Kasumi-1 (cell line): ENCODE results near the gene SSTR5.
"Not testable (repeated sequence)": the region's sequence is repeated elsewhere in the genome, so short reads cannot be mapped to it uniquely, and the experiment has no call there.

ENCODE experiments used
- DNase-seq, 2 experiments: peaks; one replicate each; lab custom pipeline; 2025; lab: John Stamatoyannopoulos, UW

The SSTR5 gene

DNA sequence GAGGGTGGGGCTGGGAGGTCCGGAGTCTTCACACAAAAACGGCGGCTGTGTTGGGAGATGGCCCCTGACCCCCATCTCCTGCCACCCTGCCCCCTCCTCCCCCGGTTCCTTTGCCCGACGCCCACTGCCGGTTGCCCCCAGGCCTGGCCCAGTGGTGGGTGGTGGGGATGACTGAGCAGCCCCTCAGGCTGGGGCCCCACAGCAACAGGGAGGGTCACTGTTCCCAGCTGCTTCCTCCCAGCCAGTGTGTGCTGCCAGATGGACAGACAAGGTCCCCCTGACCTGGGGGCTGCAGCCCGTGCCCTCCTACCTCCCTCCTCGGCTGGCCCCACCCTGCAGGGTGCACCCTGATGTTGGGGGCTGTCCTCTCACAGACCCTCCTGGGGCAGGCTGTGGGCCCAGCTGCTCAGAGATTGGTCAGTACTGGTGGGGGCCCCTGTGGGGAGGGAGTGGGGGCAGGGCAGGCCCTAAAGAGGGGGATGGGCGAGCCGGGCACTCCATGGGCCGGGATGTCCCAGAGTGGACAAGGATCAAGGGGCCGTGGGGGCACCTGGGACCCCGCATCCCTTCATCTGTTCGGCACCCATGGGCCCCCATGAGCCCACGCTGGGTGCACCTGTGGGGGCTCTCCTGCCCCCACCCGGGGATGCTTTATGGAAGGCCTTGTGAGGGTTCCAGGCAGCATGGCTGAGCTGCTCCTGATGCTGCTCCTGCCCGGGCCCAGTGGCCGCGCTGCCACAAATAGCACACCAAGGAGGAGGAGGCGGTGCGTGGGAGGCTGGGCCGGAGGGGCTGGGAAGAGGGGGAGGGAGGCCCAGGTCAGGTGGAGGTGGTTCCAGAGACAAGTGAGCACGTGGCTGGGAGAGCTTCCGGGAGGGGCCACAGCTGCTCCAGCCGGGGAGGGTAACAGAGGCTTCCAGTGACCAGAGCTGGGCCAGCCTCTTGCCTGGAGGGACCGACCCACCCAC is 18.4 kb downstream of the SSTR5 start:
- DNase-seq: no peak

DNA sequence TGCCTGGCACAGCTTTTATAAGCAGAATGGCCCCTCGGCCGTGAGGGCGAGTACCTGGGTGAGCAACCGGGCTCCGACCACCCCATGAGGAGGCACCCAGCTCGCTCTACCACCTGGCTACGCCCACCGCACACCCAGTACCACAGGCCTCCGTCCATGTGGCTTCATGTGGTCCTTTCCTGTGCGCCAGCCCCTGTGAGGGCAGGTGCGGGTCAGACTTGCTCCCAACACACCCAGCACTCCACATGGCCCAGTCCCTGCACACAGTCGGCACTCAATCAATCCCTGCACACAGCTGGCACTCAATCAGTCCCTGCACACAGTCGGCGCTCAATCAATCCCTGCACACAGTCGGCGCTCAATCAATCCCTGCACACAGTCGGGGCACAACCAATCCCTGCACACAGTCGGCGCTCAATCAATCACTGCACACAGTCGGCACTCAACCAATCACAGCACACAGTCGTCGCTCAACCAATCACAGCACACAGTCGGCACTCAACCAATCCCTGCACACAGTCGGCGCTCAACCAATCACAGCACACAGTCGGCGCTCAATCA is 19.5 kb downstream of the SSTR5 start:
- DNase-seq: no peak

DNA sequence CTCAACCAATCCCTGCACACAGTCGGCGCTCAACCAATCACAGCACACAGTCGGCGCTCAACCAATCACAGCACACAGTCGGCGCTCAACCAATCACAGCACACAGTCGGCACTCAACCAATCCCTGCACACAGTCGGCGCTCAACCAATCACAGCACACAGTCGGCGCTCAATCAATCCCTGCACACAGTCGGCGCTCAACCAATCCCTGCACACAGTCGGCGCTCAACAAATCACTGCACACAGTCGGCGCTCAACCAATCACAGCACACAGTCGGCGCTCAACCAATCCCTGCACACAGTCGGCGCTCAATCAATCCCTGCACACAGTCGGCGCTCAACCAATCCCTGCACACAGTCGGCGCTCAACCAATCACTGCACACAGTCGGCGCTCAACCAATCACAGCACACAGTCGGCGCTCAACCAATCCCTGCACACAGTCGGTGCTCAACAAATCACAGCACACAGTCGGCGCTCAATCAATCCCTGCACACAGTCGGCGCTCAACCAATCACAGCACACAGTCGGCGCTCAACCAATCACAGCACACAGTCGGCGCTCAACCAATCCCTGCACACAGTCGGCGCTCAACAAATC is 20.2 kb downstream of the SSTR5 start:
- DNase-seq: not testable (repeated sequence)

DNA sequence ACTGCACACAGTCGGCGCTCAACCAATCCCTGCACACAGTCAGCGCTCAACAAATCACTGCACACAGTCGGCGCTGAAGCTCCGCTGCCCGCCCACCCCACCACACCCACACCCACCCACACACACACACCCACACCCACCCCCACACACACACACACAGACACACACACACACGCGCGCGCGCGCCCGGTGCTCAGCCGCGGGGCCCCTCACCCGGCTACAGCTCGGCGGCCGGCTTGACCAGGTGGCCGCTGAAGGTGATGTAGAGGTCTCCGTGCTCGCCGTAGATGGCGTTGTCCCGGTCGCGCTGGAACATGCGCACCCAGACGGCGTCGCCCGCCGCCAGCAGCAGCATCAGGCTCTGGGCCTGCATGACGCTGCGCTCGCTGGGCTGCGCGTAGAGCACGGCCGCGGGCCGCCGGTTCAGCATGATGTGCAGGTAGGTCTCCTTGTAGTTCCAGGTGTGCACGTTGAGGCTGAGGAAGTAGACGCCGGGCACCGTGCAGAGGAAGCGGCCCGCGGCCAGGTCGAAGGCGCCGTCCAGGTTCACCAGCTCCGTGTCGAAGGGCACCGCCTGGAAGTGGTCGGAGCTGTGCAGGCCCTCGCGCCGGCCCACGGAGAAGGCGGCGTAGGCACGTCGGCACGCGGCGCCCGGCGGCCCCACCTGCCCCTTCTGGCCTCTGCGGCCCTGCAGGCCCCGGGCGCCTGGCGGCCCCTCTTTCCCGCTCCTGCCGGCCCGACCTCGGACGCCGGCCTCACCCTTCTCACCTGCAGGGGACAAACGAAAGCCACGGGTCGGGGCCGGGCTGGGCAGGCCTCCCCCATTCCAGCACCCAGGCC is 21.0 kb downstream of the SSTR5 start:
- no peak for DNase-seq

DNA sequence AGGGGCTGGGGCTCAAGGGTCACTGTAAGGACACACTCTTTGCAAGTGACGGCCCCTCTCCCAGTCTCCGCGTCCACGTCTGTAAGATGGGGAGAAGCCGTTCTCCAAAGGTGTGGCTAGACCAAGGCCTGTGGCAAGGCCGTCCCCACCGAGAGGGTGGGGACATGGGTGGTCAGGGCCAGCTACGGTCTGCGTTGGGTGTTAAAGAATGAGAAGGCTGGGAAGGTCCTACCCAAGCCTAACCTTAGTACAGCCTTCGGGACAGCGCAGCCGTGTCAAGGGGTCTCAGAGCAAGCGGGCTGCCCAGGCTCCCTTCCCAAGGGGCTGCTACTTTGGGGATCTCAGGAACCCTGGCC is 21.6 kb downstream of the SSTR5 start:
- DNase-seq: no peak

DNA sequence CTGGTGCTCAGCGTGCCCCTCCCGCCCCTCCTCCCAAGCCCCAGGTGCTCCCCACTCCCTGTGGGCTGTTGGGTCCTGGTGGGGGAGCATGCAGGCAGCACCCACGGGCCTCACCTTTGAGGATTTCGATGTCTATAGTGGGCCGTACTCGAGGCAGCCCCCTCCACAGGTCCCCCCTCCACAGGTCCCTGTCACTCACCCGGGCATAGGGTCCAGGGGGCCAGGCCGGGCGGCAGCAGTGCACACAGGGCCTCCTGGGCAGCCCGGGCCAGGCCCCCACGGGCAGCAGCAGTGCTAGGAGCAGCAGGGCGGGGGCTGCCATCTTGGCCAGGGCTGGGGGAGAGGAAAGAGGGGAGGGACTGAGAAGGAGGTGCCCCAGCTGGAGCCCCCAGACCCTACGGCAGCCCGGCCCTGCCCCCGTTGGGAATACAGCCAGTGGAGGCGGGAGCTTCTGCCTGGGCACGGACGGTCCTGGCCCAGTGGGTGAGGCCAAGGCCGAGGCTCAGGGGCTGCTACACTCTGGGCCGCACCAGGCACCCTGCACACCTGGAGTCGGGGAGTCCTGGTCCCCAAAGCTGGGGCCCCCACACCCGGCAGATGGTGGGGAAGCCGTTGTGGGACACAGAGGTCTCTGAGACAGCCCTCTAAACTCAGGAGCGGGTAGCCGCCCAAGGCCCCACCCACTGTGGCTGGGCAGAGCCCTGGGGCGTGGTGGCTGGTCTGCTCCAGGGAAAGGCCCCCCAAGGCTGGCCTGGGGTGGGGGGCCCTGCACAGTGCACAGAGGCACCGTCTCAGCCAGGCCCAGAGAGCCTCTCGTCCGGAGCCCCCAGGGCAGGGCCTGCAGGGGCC is 22.3 kb downstream of the SSTR5 start:
- no peak for DNase-seq

DNA sequence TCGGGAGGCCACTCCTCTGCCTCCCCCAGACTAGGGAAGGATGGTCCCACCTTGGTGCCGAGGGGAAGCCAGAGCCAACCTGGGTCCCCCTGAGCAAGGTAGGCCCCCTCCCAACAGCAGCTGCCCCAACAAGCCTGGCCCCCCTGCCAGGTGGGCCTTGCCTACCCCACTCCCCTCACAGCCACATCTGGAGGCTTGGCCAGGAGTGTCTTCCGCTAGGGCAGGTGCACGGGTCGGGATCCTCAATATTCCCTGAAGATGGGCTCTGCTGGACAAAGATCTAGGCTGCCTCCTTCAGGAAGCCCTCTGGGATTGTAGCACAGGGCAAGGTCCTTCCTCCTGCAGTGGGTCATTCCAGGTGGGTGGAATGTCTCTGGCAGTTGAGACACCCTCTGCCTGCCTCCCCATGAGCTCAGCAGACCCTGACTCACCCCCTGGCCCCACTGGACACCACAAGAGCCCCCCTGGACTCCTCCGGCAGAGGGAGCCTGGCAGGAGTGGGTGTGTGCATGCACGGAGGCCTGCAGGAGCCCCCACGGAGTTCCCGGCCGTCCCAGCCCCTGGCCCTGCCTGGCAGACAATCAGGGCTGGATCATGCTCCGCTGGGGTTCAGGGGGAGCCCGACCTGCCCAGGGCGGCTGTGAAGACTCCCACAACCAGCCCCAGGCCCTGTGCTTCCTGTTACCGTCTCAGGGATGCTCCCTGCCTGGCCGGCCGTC is 23.1 kb downstream of the SSTR5 start:
- DNase-seq: no peak

DNA sequence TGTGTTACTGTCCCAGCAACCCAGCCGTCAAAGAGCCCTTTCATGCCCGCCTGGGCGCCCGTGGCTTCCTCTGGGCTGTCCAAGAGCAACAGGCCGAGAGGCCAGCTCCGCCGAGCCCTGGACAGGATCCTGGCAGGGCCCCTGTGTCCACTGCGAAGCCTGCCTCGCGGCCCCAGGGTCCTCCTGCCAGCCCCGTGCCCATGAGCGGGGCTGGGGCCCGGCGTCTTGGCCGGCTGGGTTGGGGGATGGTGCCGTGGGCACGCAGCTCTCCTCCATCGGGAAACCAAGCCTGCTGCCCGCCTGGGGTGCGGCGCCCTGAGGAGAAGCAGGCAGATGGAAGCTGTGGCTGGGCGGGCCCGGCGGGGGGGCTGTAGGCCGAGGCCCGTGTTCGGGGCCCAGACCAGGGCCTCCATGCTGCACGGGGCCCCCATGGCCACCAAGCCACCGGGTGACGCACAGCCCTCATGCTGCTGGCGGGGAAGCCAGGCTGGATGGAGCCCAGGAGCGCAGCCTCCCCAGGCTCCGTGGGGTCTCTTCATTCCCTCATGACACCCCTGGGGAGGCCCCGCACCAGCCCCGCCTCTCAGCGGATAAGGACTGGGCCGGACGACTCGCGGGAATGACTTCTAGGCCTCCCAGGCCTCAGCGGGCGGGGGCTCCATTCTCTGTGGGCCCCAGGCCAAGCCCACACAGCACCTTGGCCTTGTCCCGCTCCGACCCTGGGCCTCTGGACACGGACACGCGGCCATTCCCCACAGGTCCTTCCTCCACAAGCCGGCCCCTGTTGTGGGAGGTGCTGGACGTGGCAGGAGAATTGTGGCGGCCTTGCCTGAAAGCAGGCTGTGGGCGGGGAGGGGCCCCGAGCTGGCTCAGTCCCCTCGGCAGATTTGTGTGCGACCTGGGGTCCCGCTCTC is 23.9 kb downstream of the SSTR5 start, which contains the start of gene C1QTNF8:
C1QTNF8 (minus strand) TSS at position 76 of the 914 bp plus-strand sequence. CDS start 1,322 bp downstream, outside the sequence.
- DNase-seq: no peak

DNA sequence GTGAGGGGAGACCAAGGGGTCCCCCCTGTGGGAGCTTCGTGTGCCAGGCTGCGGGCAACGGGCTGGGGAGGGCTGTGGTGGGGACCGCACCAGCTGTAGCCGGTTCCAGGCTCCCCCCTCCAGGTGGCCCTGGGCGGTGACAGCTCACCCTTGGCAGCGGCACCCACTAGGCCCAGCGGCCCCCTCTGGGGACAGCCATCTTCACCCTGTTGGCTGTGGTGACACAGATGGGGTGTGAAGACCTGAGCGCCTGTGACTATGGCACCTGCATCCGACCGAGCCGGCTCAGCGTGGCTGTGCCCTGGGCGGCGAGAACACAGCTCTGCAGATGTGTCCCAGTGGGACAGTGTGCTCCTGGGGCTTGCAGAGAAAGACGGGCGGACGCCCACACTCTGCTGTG is 24.6 kb downstream of the SSTR5 start:
- no peak for DNase-seq

DNA sequence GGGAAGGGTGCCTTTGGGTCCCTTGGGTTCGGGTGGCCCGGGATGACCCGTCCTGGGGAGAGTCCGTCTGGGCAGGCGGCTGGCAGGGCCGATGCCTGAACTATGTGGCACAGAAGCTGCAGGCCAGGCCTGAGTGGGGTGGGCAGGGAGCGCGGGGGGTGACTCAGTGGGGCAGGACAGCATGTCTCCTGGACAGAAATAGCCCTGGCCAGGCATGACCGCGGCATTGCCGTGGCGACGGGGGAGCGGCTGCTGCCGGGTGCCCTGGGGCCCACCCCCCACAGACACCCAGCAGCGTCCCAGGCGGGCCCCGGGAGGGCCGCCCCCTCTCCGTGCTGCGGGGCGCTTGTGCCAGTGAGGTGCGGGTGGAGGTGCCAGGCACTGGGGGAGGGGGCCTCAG is 25.3 kb downstream of the SSTR5 start:
- no peak for DNase-seq

DNA sequence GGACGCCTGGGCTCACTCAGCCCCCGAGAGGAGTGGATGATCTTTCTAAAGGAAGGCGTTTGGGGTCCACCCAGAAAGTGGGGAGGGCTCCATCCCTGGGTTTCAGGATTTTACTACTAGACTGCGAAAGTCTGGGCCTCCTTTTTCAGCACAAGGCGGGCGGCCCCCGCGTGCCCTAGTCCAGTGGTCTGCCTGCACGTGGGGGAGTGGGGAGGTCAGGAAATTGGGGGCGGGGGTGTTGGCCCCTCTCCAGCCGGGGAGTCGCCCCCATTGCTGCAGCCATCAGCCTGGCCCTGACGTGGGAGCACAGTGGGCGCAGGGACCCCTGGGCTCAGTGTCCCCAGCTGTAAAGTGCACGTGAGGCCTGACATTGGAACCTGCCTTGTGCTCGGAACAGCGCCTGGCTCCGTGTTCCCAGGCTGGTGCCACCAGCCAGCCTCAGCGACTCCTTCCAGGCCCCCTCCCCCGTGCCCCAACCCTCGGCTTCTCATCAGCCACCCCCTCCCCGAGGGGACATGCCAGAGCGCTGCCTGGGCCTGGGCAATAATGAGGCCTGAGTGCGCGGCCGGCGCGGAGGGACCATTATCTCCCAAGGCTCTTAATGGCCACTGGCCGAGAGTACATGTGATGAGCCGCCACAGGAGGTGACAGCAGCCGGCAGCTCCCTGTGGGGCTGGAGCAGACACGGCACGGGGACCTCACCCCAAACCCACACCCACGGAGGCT is 25.9 kb downstream of the SSTR5 start:
- no peak for DNase-seq

DNA sequence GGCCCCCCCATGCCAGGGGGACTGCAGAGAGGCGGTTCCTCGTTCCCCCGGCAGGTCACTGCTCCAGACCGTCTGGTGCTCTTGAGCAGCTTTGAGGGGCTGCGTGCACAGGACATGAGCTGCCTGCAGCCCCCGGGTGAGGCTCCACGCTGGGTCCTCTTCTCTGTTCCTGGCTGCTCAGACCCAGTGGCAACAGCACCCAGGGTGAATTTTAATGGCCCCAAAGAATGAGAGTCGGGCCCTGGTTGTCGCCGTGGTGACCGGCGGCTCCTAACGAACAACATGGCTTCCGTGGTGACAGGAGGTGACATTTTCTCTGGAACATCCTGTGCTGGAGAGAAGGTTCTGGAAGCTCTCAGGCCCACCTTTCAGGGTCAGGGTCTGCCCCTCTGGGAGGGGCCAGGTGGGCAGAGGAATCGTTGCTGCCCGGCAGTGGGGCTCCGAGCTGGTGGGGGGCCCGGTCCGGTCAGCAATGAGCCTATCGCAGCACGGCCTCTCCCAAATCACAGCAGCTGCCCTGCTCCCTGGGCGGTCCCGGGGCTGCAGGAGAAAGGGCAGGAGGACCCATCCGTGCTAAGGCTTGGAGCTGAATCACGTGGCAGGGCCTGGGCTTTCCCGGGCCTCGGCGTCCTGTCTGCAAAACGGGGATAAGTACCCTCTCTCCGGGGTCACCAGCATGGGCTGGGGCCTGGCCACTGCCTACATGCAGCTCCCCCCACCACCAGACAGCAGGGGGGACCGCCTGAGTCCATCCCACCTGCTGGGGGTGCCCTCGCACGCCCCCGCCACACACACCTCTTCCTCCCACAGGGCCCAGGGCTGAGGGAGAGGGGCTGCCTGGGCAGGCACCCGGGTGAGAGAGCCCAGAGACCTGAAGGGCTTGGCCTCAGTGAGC is 26.9 kb downstream of the SSTR5 start:
- DNase-seq: no peak

DNA sequence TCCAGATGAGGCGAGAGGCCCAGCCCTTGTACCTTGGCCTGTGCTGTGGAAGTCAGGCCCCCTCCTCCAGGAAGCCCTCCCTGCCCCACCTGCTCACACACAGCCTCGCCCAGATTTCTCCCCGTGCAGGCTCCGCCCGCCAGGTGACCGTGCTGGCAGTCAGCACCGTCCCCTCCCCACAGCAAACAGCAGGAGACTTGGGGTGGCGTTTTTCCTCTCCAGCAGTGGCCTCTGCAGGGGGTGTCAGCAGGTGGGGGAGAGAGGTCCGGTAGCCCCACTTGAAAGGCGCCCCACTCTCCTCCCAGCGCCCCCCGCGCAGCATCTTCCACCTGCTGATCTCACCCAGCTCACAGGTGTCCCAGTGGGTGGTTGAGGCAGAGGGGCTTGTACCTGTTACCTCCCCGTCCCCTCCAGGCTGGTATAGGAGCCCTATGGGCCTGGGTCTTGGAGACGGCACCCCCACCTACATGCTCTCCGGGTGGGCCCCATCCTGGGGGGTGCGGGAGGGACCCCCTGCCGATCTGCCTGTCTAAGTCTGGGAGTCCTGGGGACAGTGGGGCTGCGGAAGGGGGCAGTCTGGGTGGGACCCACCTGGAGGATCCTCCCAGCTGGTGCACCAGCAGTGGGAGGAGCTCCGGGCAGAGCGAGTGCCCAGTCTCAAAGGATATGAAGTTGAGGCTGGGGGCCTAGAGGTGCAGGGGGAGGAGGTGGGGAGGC is 27.7 kb downstream of the SSTR5 start:
- no peak for DNase-seq

DNA sequence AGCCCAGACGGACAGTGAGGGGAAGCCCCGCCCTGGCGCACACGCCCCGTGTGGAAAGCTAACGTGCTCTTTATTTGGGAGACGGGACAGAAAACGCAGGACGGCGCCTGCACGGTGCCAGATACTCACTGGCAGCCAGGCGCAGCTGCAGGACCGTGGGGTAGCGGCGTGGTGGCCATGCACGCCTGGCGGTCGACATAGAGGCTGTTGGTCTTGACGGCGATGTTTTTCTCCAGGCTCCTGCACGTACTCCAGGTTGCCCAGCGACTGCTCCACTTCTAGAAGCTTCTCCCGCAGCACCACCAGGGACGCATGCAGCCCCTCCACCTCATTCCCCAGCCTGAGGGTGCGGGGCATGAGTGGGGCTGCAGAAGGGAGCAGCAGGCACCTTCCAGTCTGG is 28.6 kb downstream of the SSTR5 start:
- DNase-seq: no peak

DNA sequence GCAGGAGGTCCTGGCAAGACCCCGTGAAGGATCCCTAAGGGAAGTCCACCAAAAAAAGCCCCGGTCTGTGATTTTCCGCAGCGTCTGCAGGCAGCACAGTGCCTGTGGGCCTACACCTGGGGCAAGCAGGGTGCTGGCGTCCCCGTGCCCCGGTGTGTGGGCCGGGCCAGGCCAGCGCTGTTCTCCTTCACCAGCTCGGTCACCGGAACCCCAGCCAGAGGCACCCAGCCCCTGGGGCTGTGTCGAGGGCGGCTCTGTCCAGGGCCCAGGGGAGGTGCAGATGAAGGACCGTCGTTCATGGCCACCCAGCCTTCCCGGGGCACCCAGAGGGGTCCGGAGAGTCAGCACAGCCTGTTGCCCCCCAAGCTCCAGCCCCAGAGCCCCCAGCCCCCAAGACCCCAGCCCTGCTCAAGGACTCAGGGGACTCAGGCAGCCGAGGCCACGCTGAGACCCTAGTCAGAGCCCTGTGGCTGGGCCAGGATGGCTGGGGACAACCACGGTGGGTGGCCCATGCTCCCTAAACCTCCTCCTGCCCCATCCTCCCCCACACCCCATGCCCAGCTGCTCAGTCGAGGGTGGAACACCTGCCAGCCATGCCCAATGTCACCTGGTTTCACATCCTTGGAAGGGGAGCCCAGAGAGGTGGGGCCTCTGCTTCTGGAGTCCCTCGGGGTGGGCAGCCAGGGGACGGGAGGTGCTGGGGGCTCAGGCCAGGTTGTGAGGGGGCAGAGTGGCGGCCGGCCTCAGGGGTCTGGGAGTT is 29.2 kb downstream of the SSTR5 start:
- no peak for DNase-seq

DNA sequence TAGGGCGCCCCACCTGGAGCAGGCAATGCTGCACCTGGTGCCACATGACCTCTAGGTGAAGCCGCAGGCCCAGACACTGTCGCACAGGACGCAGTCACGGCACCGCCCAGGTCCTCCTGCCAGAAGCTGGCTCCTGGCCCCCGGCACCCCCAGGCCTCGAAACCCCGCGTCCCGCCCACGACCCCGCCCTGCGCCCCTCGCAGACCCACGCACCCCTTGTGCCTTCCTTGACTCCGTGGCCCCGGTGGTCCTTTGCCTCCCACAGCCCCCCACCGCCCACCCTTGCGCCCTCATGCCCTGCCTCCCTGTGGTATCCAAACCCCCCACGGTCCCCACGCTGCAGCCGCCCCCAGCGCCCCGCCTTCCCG is 29.8 kb downstream of the SSTR5 start:
- no peak for DNase-seq
